Myocyte (in vitro differentiated cells): ENCODE results near the gene DUS2. TPM values are rescaled to one million over a fixed set of nuclear protein-coding genes. Genes with fewer than 3 reads are reported as not detected.

Source experiments
- DNase-seq: peaks from one replicate; pipeline ENCODE4 v3.0.0-alpha.2; 2012; ENCODE audit warnings: low read depth
- total RNA-seq: library from RNA; depleted of rRNA; stranded (reverse); fragments of >200 nt; gene quantifications from 2 replicates; pipeline ENCODE4 v1.2.3, GENCODE V29; 2014

The DUS2 gene
- total RNA-seq, 1 donor from 2014 or later, result 20.8 TPM

GRCh38 chr16:68040506-68041288 is 17.6 kb downstream of the DUS2 start:
- DNase-seq, result peak; percentile 64

GRCh38 chr16:68041783-68042182 is 18.7 kb downstream of the DUS2 start:
- no peak for DNase-seq

- no peak for DNase-seq
These were observed 23.0 kb downstream of the DUS2 start for GRCh38 chr16:68046106-68046505.

GRCh38 chr16:68047987-68048386 is 24.9 kb downstream of the DUS2 start:
- DNase-seq, result no peak

GRCh38 chr16:68049449-68049848 is 26.4 kb downstream of the DUS2 start:
- DNase-seq, result no peak

- no peak for DNase-seq
These were observed 32.3 kb downstream of the DUS2 start for GRCh38 chr16:68055395-68055794.

- DNase-seq, result no peak
These were observed 36.7 kb downstream of the DUS2 start for GRCh38 chr16:68059804-68060203.

- DNase-seq, result no peak
These were observed 38.3 kb downstream of the DUS2 start for GRCh38 chr16:68061396-68061795.

GRCh38 chr16:68062910-68063393 is 39.9 kb downstream of the DUS2 start:
- DNase-seq, result no peak

GRCh38 chr16:68064791-68065365 is 41.8 kb downstream of the DUS2 start:
- DNase-seq, result peak; percentile 90

GRCh38 chr16:68065716-68066305 is 42.7 kb downstream of the DUS2 start:
- DNase-seq, result peak; percentile 61

GRCh38 chr16:68066763-68067162 is 43.7 kb downstream of the DUS2 start:
- no peak for DNase-seq

- DNase-seq, result no peak
These were observed 45.8 kb downstream of the DUS2 start for GRCh38 chr16:68068926-68069325.

GRCh38 chr16:68069511-68070248 is 46.6 kb downstream of the DUS2 start:
- peak; percentile 98 for DNase-seq

GRCh38 chr16:68070249-68070730 is 47.2 kb downstream of the DUS2 start:
- no peak for DNase-seq

GRCh38 chr16:68070806-68071517 is 47.9 kb downstream of the DUS2 start:
- DNase-seq, result no peak

- no peak for DNase-seq
These were observed 48.4 kb downstream of the DUS2 start for GRCh38 chr16:68071518-68071901.

- DNase-seq, result peak; percentile 92
These were observed 49.1 kb downstream of the DUS2 start for GRCh38 chr16:68072038-68072695.

GRCh38 chr16:68073902-68074760 is 51.0 kb downstream of the DUS2 start:
- DNase-seq, result no peak
